CD4-positive, alpha-beta T cell treated with Interleukin-4 for 1 hour (primary cell): Measurements from ENCODE around the gene CREM.
"Not testable (repeated sequence)": the region's sequence is repeated elsewhere in the genome, so short reads cannot be mapped to it uniquely, and the experiment has no call there.

Source experiments
- DNase-seq, 2 donors: peaks; one replicate each; pipeline ENCODE4 v3.0.0-alpha.2; 2020 to 2022

The CREM gene

DNA sequence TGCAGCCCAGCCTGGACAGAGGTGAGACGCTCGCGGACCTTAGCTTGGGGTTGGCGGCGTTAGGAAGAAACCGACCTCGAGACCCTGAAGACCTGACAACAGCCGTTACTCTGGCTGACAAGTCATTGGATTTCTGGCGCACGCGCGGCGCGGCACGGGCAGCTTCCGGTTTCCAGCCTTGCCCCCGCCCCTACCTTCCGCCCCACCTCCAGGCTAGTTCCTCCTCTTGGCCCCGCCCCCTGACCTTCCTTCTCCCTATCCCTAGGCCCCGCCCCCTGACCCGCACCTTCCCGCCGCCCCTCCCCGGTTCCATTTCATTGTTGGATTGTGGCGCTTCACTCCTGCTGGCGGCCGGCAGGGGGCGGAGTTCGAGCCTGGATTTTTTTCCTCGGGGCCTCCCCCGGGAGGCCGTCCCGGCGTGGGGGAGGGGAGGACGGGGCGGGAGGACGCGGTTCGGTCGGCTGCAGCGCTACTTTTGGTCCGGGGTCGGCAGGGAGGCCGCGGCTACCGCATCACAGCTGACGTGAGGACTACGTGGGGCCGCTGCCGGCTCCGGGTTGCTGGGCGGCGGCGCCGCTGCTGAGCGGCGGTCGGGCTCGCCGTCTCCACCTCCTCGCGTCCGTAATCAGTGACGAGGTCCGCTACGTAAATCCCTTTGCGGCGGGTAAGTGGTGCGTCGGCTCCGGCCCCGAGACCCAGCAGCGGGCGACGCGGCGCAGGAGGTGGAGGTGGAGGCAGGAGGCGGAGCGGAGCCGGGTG, at the start of gene CREM:
Gene CREM, plus strand, starts transcription at position 317 of the 759 bp plus-strand sequence. CDS start 10,990 bp downstream, outside the sequence.
- DNase-seq, result peak; percentile 98 to 99

DNA sequence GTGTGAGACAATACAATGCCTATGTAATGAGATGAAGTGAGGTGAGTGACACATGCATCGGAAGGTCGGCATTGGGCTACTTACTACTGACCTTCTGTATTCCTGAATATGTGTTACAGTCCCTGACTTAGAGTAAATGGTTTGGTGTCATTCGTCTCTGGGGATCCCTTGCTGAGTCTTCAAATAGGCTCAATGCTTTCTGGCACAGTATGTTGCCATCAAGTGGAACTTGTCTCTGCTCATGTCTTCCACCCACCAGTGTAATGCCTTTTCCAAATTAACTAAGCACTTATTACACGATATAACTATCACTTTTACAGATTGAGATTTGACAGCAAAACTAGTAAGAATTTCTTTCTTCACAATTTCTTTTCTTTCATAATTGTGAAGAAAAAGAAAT, 47.4 kb upstream of the CREM start:
- DNase-seq, result no peak

DNA sequence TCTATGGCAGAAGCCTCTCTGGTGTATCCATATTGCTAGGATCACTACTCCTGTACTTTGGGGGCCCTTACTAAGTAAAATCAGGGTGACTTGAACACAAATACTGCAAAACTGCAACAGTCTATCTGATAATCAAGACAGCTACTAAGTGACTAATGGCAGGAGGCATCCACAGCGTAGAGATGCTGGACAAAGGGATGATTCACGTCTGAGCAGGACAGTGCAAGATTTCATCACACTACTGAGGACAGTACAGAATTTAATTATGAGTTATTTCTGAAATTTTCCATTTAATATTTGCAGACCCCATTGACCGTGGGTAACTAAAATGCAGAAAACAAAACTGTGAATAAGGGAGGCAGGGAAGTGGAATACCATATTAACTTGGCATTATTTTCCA, 46.9 kb upstream of the CREM start:
- no peak for DNase-seq

DNA sequence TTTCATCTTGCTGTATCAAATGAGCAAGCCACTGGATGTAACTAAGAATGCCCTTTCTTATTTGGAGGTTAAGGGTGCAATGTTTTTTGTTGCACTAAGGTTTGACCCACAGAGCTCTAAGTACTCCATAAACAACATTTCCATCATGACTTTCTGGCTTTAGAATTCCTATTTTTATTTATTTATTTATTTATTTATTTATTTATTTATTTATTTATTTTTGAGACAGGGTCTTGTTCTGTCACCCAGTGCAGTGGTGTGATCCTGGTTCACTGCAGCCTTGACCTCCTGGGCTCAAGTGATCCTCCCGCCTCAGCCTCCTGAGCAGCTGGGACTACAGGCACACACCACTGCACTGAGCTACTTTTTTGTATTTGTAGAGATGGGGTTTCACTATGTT, 46.4 kb upstream of the CREM start:
- not testable (repeated sequence) for DNase-seq

DNA sequence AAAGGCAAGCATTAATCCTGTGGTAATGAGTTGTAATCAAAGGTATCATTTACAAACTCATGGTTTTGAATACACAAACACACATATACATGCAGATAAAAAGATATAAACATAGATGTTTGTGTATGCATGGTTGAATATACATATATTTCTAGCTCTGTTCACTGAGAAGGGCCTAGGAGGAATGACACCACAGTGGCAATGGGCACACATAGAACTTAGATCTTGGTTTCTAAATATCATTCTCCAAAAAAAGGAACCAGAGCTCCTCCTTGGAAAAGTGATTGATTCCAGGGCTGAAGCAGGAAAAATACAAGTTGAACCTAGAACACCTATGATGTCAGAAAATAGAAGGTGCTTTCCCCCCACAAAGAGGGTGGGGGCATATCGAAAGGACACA, 43.4 kb upstream of the CREM start:
- no peak for DNase-seq

DNA sequence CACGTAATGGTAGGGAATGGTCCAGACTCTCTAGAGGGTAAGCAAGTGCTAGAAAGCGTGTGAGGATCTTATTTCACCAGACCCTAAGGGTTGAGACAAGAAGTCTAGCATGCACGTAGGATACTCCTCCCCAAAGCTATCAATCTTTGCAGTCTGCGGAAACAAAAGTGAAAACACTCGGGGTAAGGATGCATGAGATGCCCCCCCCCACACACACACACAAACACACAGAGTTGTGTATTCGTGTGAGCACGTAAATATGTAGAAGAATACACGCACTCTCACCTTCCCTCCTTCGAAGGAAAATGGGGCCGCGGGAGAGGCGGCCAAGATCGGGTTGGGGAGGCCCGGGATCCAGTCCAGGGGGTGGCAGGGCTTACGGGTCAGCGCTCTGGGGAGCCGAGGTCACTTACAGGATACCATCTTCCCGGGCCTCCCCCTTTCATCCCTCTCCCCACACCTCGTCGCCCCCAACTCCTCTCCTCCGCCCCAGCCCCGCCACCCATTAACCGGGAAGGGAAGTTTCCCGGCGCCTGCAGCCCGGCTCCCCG, 37.0 kb upstream of the CREM start:
- DNase-seq, result peak in 1 of 2 donors; percentile 43

DNA sequence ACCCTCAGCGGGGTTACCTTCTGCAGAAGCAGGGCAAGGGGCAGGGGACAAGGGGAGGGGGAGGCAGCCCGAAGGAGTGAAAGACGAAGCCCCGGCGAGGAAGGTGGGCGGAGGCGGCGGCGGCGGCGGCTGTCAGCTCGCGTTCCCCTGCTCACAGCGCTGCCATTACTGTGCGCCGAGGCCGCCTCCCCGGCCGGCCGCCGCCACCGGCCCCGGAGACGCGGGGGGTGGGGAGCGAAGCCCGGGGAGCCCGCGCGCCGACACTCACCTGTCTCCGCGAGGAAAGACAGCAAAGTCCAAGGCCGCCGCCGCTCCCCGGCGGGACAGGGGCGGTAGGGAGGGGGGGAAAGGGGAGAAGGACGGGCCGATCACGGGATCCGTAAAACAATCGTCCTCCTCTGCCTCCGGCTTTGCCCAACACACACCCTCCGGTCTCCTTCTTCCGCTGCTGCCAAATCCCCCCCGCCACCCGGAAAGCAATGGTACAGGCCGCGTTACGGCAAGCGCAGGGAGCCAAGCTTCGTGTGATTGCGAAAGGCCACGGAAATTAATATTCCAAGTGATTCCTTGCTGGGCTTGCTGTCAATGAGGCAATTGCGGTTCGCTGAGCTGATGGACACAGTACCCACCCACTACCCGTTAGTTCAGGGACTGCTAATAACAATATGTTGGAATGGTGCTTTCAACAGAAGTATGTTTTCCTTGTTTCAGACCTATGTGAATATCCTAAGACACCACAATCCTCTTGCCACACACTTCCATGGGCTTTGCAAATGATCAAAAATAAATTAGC, 36.3 kb upstream of the CREM start, which contains the start of gene CUL2:
Gene CUL2, minus strand, starts transcription at position 180 of the 793 bp plus-strand sequence. CDS start 19,024 bp downstream, outside the sequence.
- DNase-seq, result peak; percentile 91 to 95

DNA sequence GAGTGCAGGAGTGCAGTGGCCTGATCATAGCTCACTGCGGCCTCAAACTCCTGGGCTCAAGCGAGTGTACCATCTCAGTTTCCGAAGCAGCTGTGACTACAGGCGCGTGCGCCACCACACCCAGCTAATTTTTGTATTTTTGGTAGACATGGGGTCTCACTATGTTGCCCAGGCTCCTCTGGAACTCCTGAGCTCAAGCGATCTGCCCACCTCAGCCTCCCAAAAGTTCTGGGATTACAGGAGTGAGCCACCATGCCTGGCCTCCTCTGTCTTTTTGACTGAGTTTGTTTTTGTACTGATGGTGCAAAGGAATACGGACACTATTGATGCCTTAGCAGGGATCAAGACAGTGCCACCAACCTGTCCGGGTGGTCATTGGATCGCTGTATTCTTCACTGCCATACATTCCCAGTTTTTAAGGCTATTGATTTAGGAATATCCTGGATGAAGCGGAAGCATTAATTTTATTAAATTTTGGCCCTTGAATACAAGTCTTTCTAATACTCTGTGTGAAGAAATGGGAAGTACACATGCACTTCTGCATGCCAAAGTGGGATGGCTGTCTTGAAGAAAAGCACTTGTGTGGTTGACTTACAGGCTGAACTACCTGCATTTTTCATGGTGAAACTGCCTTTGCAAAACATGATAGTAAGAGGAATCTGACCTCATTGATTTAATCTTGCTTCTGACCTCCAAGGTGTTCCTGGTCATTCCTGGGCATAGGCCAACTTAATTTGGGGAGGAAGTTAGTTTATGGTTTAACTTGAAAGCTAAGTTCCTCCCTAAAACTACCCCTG, 34.5 kb upstream of the CREM start:
- DNase-seq, result no peak

DNA sequence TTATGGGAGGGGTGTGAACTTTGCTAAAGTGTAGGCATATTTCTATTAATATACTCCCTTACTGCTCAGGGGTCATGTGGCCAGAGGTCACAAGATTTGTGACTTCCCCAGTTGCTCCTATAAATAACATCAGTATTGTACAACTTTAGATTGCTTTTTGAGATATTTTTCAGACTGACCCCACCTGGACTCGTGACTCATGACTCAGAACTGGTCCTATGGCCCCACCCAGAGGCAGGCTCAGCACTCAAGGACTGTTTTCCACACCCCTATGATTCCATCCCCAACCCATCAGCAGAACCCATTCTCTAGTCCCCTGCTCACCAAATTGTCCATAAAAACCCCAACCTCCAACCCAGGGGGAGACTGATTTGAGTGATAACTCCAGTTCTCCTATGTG, 33.8 kb upstream of the CREM start:
- peak in 1 of 2 donors; percentile 12 for DNase-seq

DNA sequence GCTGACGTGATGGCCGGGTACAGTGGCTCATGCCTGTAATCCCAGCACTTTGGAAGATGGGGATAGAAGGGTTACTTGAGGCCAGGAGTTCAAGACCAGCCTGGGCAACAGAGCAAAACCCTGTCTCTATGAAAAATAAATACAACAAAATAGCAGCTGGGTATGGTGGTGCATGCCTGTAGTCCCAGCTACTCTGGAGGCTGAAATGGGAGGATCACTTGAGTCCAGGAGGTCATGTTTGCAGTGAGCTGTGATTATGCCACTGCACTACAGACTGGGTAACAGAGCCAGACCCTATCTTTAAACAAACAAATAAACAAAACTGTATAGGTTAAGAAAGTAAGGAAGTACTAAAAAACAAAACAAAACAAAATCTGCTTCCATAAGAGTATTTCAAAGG, 30.3 kb upstream of the CREM start:
- no peak for DNase-seq

DNA sequence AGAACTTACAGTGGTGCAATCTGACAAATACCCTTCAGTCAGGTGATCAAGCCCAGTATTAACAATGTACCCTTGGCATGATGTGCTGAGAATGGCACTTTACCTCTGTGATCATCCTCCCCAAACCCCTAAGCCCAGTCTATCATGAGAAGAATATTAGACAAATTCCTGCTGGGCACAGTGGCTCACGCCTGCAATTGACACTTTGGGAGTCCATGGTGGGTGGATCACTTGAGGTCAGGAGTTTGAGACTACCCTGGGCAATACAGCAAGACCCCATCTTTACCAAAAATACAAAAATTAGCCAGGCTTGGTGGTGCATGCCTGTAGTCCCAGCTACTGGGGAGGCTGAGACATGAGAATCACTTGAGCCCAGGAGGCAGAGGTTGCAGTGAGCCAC, 29.1 kb upstream of the CREM start:
- DNase-seq, result no peak

DNA sequence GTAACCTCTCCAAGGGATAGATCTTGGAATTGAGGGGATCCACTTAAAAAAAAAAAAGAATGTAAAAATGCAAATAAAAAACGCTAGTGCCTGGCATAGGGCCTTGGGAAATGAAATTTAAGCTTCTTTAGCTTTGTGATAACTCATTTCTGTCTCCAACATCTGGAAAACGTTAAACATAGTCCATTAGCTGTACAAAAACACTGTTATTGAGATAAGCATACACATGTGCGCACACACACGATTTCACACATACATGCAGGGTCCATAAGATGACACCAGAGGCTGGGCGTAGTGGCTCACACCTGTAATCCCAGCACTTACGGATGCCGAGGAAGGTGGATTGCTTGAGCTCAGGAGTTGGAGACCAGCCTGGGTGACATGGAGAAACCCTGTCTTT, 22.8 kb upstream of the CREM start:
- DNase-seq, result no peak

DNA sequence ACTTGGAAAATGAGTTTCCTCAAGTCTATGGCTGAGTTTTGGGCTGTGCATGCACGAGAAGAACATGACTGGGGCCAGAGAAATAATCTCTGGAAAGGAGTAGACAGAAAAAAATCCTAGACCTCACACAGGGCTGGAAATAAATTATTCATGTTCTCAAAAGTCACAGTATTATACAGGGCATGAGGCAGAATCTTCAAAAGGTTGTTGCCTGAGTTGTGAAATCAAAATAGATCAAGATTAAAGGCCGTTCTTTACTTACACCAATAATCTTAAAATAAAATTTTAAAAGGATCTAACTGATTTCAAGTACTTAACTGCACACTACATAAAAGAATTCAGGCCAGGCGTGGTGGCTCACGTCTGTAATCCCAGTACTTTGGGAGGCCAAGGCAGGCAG, 14.1 kb upstream of the CREM start:
- no peak for DNase-seq

DNA sequence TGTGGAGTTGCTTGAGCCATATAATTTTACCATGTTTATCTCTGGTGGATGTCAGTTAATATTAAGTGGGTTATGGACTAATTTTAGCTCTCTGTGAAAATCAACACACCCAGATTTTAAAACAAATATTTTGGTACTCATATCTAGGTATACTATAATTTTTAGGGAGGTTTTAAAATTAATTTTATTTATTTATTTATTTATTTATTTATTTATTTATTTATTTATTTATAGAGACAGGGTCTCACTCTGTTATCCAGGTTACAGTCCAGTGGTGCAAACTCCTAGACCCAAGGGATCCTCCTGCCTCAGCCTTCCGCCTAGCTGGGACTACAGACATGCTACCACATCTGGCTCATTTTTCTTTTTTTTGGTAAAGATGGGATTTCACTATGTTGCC, 7.3 kb upstream of the CREM start:
- DNase-seq, result no peak

DNA sequence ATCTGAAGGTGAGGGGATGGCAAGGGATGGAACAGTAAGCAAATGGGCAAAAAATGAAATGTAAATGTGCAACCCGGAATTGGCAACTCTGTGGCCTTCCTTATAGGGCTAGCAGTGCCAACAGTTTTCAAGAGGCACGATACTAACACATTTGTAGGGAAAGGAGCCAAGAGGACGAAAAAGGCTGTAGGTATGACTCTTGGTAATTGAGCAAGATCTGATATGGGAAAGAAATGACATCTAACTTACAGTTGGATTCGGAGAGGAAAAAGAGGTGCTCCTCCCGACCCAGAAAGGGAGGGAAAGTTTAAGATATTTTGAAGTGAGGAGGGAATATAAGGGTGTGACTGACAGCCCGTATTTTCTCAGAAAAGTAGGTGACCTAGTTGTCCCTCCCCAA, 2.1 kb upstream of the CREM start:
- no peak for DNase-seq

DNA sequence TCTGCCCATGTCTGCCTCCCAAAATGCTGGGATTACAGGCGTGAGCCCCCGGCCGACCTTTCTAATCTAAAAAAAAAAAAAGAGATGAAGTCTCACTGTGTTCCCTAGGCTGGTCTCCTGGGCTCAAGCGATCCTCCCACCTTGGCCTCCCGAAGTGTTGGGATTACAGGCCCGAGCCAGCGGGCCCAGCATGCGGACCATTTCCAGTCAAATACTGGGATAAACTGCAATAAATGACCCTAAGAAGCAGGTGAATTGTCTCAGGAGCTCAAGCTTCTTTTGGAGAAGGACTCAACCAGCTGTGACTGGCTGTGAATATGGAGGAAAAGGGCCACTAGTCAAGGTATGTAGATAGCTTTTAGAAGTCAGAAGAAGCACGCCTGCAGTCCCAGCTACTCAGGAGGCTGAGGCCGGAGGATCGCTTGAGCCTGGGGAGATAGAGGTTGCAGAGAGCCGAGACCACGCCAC, 550 bp upstream of the CREM start:
- no peak for DNase-seq

DNA sequence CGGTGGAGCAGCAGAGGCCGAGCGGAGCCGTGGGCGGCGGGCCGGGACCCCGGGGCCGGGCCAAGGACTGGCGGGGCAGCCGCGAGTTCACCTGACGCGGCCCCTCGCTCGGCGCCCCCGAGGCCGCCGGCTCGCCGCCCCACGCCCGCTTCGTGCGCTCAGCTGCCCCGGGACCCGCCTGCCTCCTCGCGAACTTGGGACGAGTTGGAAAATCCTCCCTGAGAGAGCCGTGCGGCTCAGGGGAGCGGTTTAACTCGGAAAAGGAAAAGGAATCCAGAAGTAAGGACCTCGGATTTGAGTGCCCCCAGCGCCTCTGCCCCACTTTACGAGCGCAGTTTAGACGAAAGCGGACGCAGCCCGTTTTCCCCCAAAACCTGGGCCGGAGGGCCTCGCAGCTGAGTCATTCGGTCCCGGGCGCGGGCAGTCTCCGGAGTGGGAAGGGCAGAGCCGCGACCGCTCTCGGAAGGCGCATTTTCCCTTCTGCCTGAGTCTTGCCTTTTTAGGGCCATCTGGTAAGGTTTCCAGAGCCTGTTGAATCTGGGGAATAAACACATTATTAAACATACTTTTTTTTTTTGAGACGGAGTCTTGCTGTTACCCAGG, 744 bp downstream of the CREM start:
- no peak for DNase-seq

DNA sequence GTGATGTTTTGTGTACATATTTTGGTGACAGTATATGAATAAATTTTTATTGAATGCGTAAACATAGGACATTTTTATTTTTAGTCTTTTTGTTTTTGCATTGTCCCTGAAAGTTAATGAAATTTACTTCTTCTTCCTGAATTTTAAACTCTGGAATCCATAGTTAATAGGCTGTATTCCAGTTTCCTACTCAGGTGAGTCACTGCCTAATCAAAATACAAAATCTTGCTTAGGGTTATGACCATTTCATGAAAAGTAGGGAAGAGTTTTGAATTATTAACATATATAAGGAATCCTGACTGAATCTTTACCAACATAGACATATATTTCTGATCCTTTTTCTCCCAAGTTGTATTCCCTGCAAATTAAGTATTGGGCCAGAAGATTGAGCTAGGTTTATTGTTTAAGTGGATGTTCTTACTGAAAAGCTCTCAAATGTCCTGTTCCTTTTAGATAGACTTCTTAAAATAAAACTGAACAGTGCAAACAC, 2.6 kb downstream of the CREM start:
- DNase-seq, result no peak

DNA sequence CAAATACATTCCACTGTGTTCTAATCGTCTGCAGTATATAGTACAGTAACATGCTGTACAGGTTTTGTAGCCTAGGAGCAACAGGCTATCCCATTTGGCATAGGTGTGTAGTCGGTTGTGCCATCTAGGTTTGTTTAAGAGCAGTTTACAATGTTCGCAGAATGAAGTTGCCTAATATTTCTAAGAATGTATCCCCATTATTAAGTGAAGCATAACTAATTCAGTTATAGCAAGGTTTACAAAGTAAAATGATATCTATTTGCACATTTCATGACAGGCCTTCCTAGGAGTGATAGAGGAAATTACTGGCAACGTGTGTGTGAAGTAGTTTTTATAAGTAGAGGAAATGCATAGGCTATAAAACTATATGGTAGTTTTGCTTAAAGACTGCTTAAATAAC, 4.0 kb downstream of the CREM start:
- no peak for DNase-seq

DNA sequence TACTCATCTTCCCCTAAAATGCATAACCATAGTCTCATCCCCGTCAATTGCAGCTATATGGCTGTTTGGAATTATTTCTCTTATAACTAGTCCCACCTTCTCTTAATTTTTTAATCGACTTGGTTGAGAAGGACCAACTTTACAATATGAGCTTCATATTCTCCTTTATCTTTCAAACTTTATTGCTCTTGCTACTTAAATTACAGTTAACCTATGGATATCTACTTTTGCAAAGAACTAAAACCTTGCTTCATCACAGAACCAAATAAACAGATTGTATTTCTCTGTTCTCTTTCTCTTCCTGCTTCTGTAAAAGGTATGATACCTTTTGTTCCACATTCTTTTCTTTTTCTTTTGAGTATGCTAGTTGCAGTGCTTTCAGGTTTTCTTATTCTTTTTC, 6.1 kb downstream of the CREM start:
- no peak for DNase-seq

DNA sequence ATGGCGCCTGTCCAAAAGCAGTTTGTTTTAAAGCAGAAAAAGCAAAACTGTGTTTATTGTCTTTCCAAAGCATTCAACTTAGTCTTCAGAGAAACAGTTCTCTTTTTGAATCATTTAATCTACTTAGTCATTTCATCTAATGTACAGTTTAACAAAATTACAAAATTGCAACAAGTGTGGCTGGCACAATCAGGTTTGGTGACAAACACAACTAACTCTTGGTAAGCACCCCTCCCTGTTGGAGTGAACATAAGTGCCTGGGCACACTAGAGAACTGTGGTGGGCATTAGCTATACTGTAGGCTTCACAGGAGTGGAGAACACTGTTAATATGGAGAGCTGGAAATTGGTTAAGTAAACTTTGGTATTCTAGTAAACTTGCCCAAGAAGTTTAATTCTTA, 6.9 kb downstream of the CREM start:
- no peak for DNase-seq

DNA sequence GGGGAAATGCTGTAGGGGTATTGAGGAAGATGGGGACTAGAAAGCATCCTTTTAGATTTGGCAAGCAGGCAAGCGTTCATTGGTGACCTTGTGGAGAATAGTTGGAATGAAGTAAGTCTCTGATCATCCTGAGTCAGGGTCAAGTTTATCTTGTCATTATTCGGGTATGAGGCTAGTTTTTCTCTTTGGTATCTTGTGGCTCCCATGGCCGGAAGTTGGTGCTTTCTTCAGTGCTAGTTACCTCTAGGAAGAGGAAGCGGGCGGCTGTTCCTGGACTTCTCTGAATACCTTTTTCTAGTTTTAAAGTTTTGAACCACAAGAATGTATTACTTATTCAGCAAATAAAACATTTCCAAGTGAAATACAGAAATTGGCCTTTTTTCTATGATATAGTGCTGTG, 9.2 kb downstream of the CREM start:
- peak in 1 of 2 donors; percentile 51 for DNase-seq
